Activated naive CD4-positive, alpha-beta T cell treated with anti-CD3 and anti-CD28 coated beads, Interleukin-2, amount 50 U/mL, for 72 hours (primary cell): ENCODE measurements around the gene DMRT2. TPM values are rescaled to one million over a fixed set of nuclear protein-coding genes. Genes with fewer than 3 reads are reported as not detected.

Source experiments
- ATAC-seq, 2 donors: fragments of 150-1000 bp; cut with Tn5 transposase; 2 replicates each; pipeline ENCODE4 v1.10.0; 2021; ENCODE audit warnings: mild to moderate bottlenecking in 2 of 2, moderate library complexity in 2 of 2
- DNase-seq, 2 donors: peaks; one replicate each; pipeline ENCODE4 v3.0.0; 2021 to 2022; ENCODE audit warnings: low spot score in 2 of 2
- H3K27ac Mint-ChIP-seq, 2 donors: one replicate each; pipeline ENCODE4 v1.8.0; 2022; ENCODE audit warnings: mild to moderate bottlenecking in 2 of 2, mixed read lengths in 2 of 2
- H3K36me3 Mint-ChIP-seq, 2 donors: one replicate each; pipeline ENCODE4 v1.8.0; 2022; ENCODE audit warnings: mixed read lengths in 2 of 2
- H3K9me3 Mint-ChIP-seq, 2 donors: one replicate each; pipeline ENCODE4 v1.8.0; 2022; ENCODE audit warnings: mixed read lengths in 2 of 2
- total RNA-seq, 2 donors: library from RNA; stranded (reverse); gene quantifications; one replicate each; pipeline ENCODE4 v1.2.3, GENCODE V29; 2022

Gene DMRT2
- total RNA-seq, result not detected

DNA sequence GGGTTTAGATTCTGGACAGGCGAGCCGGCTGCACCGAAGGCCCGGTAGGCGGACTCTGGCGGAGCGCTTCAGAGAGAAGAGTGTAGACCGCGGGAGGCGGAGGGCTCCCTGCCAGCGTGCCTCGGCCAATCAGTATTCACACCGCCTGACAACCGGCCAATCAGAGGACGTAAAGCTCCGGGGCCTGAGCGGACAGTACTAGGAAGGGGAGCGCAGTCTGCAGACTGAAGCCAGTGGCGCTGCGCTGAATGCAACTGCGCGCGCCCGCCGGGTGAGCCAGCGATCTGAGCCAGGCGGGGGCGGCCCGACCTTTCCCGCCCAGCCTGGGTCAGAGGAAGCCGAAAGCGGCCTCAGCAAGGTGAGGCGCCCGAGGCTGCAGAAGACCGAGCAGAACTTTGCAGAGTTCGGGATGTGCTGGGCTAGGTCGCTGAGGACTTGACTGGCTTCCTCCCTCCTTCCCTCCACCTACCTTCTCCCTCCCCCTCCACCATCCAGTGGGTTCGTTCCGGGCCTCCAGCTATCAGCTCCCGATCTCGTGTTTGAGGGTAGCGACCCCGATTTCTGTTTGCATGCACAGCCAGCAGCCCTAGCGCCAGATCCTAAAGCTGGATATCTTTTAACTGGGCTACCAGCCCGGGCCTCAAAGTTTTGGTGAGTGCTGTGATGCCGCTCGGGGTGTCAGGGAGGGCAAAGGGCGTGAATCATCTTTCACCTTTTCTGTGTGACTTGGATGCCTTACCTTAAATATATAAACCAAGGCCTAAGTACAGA lies at the start of gene DMRT2:
DMRT2 (plus strand) TSS at position 233 of the 771 bp plus-strand sequence. CDS start 1,257 bp downstream, outside the sequence.
- peak within 1 kb of the TSS in 1 of 2 donors; percentile 69 for H3K27ac Mint-ChIP-seq
- ATAC-seq, result peak; percentile 67 to 84
- H3K9me3 Mint-ChIP-seq, result no peaks in the 10 kb centered on the region
- DNase-seq, result peak in 1 of 2 donors; percentile 45
- H3K36me3 Mint-ChIP-seq, result peaks cover 37 to 52% of the 10 kb centered on the region in 2 donors

DNA sequence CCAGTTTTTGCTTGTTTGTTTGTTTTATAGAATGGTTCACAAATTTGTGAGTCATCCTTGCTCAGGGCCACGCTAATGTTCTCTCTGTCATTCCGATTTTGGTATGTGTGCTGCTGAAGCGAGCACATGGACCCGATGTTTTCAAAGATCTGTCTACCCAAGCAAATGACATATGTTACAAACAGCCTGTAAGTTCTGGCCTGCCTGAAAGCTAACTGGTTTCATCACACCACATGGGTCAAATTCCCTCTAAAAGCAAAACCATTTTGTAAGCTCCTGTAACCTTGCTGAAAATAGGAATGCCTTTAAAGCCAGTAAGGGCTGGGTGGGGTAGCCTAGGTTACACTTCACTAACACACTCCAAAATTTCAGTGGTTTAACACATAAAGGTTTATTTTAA lies 48.3 kb upstream of the DMRT2 start:
- Mint-ChIP-seq H3K9me3 (no peaks in the 10 kb centered on the region), H3K36me3 (no peaks in the 10 kb centered on the region), H3K27ac (no peak overlapping the region)
- ATAC-seq (no peak), DNase-seq (no peak)

DNA sequence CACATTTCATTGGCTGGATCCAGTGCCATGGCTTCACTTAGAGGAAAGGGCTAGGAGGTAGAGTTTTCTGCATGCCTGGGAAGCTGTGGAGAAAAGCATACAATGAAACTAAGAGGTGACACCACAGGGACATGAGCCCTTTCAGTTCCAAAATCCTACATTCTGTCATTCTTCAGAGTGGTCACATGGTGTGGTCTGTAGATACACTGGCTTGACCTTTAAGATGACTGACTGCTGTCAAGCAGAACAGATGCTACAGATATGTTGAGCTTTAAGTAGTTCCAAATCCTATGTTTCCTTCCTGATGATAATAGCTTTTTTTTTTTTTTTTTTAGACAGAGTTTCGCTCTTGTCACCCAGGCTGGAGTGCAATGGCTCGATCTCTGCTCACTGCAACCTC lies 47.5 kb upstream of the DMRT2 start:
- no peak overlapping the region for H3K27ac Mint-ChIP-seq
- no peaks in the 10 kb centered on the region for H3K9me3 Mint-ChIP-seq
- ATAC-seq (peak in 1 of 2 donors; percentile 56), DNase-seq (no peak)
- H3K36me3 Mint-ChIP-seq, result no peaks in the 10 kb centered on the region

DNA sequence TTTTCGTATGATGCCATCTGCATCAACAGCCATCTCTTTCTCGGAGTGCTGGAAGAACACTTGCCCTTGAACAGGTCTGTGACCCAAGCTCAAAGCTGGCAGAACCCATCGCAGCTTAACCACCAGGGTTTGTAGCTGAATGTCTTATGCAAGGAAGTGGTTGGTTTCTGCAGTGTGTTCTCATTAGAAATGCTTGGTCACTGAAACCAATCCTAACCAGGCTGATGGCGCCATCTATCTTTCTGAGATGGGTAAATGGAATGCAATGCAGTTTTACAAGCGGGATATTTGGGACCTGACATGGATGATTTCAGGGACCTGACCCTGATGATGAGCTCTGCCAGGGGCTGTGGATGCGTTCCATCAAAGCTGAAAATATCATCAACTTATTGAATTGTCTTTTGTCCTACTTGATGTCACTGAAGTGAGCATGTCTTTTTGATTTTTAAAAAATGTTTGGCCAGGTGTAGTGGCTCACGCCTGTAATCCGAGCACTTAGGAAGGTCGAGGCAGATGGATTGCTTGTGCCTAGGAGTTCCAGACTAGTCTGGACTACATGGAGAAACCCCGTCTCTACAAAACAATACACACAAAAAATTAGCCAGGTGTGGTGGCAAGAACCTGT lies 45.0 kb upstream of the DMRT2 start:
- no peaks in the 10 kb centered on the region for H3K9me3 Mint-ChIP-seq
- ATAC-seq (peak; percentile 13 to 40), DNase-seq (no peak)
- H3K27ac Mint-ChIP-seq, result no peak overlapping the region
- H3K36me3 Mint-ChIP-seq, result no peaks in the 10 kb centered on the region

DNA sequence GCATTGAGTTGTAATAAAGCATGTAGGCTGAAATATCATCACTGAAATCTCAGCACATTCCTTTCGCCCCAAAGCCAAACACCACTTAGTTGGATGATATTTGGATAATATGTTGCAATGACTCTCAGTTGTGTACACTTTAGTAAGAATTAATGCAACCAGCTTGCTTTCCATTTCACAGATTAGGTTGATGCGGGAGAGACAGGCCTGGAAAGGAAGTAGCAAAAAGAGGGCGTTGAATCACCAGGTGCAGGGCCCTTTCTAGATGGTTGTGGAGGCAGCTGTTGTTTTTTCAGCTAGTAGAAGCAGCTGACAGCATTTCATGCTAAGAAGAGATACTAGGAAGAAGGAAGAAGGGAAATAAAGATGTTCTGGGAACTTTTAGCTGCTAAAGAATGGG lies 42.8 kb upstream of the DMRT2 start:
- ATAC-seq (no peak), DNase-seq (no peak)
- no peak overlapping the region for H3K27ac Mint-ChIP-seq
- no peaks in the 10 kb centered on the region for H3K36me3 Mint-ChIP-seq
- no peaks in the 10 kb centered on the region for H3K9me3 Mint-ChIP-seq

DNA sequence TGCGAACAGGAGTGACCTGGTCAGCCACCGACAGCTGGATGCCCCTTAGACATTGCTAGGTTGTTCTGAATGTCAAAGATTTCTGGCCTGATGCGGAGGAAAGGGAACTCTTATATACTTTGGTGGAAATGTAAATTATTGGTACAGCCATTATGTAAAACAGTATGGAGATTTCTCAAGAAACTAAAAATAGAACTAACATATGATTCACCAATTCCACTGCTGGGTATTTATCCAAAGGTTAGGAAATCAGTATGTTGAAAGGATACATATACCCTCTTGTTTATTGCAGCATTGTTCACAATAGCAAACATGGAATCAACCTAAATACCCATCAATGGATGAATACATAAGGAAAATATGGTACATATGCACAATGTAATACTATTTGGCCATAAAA lies 41.9 kb upstream of the DMRT2 start:
- no peak overlapping the region for H3K27ac Mint-ChIP-seq
- H3K9me3 Mint-ChIP-seq, result no peaks in the 10 kb centered on the region
- no peaks in the 10 kb centered on the region for H3K36me3 Mint-ChIP-seq
- DNase-seq, result no peak
- no peak for ATAC-seq

DNA sequence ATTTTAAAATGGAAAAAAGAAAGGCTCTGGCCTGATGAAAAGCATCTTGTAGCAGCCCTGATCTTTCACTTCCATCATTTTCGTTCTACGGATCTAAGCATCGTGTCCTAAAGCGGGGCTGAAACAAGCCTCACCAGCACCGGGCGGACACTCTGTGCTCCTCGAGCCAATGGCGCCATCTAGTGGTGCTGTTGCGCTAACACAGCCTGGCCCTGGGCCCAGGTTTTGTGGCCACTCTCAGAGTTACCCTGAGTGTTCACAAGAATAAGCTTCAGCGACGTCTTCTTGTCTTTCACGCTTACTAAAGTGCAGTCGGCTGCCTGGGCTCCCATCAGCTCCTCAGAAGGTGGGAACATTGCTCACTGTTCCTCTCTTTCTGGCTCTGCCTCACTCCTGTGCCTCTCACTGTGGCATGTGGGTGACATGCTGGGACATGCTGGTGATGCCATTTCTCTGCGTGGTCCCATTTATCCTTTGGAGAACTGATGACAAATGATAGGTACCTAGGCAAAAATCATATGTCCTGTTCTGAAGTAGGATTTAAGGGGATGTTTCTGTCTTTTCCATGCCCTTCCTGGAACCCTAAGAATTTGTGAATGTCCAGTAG lies 41.0 kb upstream of the DMRT2 start:
- ATAC-seq (peak; percentile 98 to 99), DNase-seq (peak; percentile 66 to 85)
- Mint-ChIP-seq H3K27ac (peak overlapping the region in 1 of 2 donors; percentile 82), H3K36me3 (no peaks in the 10 kb centered on the region), H3K9me3 (no peaks in the 10 kb centered on the region)

DNA sequence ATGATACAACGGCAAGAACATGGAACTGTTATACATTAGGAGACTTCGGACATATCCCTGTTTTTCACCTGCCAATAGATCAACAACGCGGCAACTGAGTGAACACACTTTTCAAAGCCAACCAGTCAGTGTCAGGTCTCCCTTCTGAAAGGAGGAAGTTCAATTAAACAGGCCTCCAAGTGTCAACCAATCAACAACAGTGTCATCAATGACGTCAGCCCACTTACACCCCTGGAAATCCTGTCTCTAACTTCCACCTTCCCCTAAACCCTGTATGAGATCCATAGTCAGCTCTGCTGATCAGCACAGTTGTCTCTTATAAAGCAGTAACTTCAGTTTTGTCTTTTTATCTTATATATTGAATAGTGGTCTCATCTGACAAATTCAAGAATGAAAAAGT lies 37.1 kb upstream of the DMRT2 start:
- no peak for ATAC-seq
- Mint-ChIP-seq H3K36me3 (no peaks in the 10 kb centered on the region), H3K9me3 (no peaks in the 10 kb centered on the region), H3K27ac (no peak overlapping the region)
- no peak for DNase-seq

DNA sequence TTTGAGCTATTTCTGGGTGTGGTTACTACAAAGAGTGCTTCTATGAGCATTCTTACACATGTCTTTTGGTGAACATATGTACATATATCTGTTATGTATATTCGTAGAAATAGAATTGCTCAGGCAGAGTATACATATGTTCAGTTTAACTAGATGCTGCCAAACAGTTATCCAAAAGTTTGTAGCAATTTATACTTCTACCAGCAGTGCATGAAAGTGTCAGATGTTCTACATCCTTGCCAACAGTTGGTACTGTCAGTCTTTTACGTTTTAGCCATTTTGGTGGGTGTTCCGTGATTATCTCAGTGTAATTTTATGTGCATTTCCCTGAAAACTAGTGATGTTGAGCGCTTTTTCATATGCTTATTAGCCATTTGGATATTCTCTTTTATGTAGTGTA lies 35.9 kb upstream of the DMRT2 start:
- no peak for DNase-seq
- H3K27ac Mint-ChIP-seq, result no peak overlapping the region
- no peaks in the 10 kb centered on the region for H3K36me3 Mint-ChIP-seq
- no peaks in the 10 kb centered on the region for H3K9me3 Mint-ChIP-seq
- no peak for ATAC-seq

DNA sequence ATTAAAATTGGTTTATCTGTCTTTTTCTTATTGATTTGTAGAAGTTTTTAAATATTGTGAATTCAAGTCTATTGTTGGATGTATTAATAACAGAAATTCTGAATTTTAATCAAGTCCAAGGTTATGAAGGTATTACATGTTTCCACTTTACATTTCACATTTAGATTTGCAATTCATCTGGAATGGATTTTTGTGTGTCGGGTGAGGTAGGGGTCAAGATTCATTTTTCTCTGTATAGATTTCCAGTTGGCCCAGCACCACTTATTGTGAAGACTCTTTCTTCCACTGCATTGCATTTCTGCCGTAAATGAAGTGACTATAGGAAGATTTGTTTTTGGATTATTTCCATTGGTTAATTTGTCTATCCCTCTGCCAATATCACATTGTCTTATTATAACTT lies 35.5 kb upstream of the DMRT2 start:
- DNase-seq (no peak), ATAC-seq (no peak)
- H3K9me3 Mint-ChIP-seq, result no peaks in the 10 kb centered on the region
- no peaks in the 10 kb centered on the region for H3K36me3 Mint-ChIP-seq
- H3K27ac Mint-ChIP-seq, result no peak overlapping the region

DNA sequence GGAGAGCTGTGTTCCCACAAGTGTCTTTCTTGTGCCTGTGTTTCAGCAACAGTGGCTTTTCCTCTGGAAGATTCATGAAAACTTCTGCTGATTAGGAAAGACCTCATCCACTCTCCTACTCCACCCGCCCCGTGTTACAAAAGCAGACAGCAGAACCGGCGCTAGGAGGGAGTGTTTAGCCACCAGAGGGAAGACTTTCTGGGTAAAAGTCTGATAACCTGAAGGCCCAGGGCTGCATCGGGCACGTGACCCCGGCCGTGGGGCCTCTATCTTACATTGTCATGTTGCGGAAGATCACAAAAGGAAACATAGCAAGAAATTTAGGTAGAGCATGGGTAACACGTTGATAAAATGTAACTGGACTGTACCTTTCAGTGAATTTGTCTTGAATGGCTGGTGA lies 32.0 kb upstream of the DMRT2 start:
- H3K36me3 Mint-ChIP-seq, result no peaks in the 10 kb centered on the region
- no peak overlapping the region for H3K27ac Mint-ChIP-seq
- DNase-seq, result no peak
- peak in 1 of 2 donors; percentile 64 for ATAC-seq
- H3K9me3 Mint-ChIP-seq, result no peaks in the 10 kb centered on the region

DNA sequence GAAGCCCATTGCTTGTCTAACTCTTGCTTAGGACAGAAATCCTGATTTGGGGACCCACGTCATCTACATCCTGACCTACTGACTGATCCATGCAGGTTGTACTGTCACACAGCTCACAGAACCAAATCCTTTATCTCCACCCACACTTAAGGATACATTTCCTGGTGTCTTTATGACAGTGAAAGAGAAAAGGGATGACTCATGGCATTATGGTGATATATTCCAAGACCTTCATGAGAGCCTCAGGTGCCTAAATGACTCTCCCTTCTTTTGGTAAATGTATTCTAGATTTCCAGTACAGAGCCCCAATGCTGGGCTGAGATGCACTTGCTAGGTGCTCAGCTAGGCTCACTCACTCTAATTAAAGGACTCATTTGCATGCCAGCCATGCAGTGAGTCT lies 26.0 kb upstream of the DMRT2 start:
- no peaks in the 10 kb centered on the region for H3K36me3 Mint-ChIP-seq
- peak; percentile 16 to 66 for ATAC-seq

DNA sequence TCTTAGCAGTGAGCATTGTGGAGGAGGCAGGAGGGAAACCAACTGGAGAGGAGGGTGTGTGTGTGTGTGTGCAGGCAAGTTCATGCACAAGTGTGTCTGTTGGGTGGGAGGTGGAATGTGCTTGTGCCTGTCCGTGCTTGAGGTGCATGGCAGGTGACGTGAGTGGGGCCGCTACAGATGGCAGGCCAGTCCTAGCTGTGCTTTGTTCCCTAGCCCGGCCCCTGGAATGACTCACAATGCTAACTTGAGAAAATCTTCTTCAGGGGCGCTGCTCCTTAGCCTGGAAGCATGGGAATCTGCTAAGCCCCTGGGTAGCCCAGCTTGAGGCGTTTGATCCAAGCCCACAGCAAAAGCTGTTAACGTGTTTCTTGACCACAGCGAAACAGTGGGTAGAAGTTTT lies 25.0 kb upstream of the DMRT2 start:
- no peak for DNase-seq
- H3K9me3 Mint-ChIP-seq, result peaks cover 0 to 4% of the 10 kb centered on the region in 2 donors
- no peaks in the 10 kb centered on the region for H3K36me3 Mint-ChIP-seq
- no peak overlapping the region for H3K27ac Mint-ChIP-seq
- no peak for ATAC-seq

More for the DNA sequence above, 26.0 kb upstream of the DMRT2 start:
- no peak overlapping the region for H3K27ac Mint-ChIP-seq
- peaks cover 0 to 4% of the 10 kb centered on the region in 2 donors for H3K9me3 Mint-ChIP-seq
- no peak for DNase-seq

DNA sequence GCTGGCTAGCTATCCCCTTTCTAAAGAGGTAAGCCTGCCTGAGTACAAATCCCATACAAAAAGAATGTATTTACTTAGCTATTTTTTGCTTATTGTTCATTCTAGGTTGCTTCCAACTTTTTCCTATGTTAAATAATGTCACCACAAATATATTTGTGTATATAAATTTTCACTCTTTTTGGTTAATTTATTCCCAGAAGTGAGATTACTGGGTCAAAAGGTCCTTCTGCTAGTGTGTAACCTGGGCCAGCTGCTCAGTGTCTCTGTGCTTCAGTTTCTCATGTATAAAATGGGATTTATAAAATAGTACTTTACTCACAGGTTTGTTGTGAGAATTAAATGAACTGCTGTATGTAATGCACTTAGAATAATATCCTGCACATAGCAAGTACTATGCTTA lies 23.9 kb upstream of the DMRT2 start:
- peaks cover 0 to 4% of the 10 kb centered on the region in 2 donors for H3K9me3 Mint-ChIP-seq

DNA sequence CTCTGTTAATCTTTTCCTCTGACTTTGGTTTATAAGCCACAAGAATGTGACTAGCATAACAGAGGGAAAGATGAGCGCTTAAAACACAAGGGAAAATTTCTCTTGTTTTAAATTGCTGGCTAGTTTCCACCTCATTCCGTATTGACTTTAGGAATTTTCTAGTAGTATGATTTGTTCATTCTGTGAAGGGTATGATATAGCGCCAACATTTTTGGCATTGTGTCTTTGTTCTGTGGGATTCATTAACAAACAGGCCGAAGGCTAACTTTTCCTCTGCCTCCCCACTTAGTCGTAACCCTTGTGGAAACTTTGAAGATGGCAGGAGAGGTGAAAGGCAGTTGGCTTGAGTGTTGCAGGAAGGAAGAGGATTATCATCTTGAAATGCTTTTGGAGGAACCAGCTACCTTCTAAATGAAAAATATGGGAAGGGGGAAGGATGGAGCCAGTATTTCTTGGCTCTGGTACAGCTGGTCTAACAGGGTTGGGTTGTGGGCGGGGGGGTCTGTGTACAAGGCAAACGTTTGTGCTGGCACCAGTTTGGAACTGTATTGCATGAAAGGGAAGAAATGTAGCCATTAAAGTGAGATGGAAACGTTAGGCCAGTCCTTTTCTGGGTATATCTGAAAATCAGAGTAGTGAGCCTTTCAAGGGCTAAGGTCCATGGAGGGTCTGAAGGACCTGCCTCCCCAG lies 21.5 kb upstream of the DMRT2 start:
- Mint-ChIP-seq H3K9me3 (peaks cover 0 to 4% of the 10 kb centered on the region in 2 donors), H3K27ac (no peak overlapping the region), H3K36me3 (no peaks in the 10 kb centered on the region)
- DNase-seq (no peak), ATAC-seq (no peak)

More for the DNA sequence above, 23.9 kb upstream of the DMRT2 start:
- Mint-ChIP-seq H3K27ac (no peak overlapping the region), H3K36me3 (no peaks in the 10 kb centered on the region)
- DNase-seq, result no peak
- ATAC-seq, result no peak

DNA sequence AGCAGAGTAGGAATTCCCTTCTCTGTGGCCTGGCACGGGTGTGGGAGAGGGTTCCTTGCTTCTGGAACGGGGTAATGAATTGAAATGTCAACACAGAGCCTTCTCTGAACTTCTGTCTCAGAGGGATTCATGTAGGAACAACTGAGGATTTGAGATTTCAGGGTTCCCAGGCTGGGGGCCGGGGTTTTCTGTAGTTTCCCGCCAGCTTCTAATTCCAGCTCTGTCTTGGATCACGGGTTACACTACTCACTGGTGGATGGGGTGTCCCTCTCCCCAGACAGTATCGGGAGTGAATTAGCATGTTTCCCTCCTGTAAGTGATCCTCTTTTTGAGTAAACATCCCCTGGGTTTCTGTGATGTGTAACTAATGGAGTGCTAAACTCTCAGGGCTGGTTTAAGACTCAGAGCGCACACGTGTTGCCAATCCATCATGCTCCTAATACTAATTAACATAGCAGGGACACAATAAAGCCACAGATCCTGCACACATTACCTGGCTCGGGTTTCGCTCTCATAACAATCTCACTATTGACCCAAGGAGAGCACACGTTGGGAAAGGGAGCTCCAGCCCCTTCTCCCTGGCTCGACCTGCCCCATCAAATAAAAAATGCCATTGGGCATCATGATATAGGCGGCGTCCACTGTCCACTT lies 18.1 kb upstream of the DMRT2 start:
- DNase-seq, result no peak
- H3K9me3 Mint-ChIP-seq, result no peaks in the 10 kb centered on the region
- no peak overlapping the region for H3K27ac Mint-ChIP-seq
- H3K36me3 Mint-ChIP-seq, result no peaks in the 10 kb centered on the region
- ATAC-seq, result no peak

DNA sequence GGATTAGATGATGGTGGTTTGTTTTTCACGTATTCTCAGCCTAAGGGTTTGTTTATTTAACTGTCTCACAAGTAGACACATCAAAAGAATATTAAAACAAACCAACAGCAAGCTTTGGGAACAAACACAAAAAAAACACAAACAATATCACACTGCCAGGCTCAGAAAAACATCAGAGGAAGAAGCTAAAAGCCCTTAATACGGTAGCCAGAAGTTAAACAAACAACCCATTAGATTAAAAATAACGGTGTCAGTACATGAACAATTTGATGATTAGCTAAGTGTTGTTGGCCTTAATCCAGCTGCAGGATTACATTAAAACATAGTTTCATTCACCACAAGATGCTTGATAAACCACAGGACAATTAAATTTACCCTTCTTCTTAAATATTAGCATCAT lies 15.9 kb upstream of the DMRT2 start:
- Mint-ChIP-seq H3K36me3 (no peaks in the 10 kb centered on the region), H3K27ac (no peak overlapping the region), H3K9me3 (no peaks in the 10 kb centered on the region)
- DNase-seq (no peak), ATAC-seq (no peak)
